Mesendoderm (in vitro differentiated cells): ENCODE results near the gene PPP1R9A.

Source experiments
- DNase-seq: peaks from one replicate; pipeline ENCODE4 v3.0.0; 2013
- H2AK5ac ChIP-seq: 2 replicates; pipeline ENCODE4 v1.6.1; 2013; ENCODE audit warnings: low read length, inconsistent platforms
- H2BK120ac ChIP-seq: 2 replicates; pipeline ENCODE4 v1.6.1; 2013; ENCODE audit warnings: low read depth, mild to moderate bottlenecking, low read length, moderate library complexity, mixed read lengths
- H2BK15ac ChIP-seq: replicated peaks from 2 replicates; pipeline ENCODE4 v1.6.1; 2013; ENCODE audit warnings: low read depth, mild to moderate bottlenecking, moderate library complexity
- H2BK5ac ChIP-seq: 2 replicates; pipeline ENCODE4 v1.6.1; 2013; ENCODE audit warnings: low read length, inconsistent platforms
- H3K18ac ChIP-seq: 2 replicates; pipeline ENCODE4 v1.6.1; 2013; ENCODE audit warnings: mild to moderate bottlenecking, low read length, mixed read lengths
- H3K23ac ChIP-seq: one replicate; pipeline ENCODE4 v1.6.1; 2013; ENCODE audit warnings: low read length
- H3K27ac ChIP-seq: 2 replicates; pipeline ENCODE4 v1.5.1; 2013; ENCODE audit warnings: low read depth, mild to moderate bottlenecking, inconsistent platforms, low read length, moderate library complexity
- H3K27me3 ChIP-seq: 2 replicates; pipeline ENCODE4 v1.6.1; 2013; ENCODE audit warnings: low read length, control low read depth, mild to moderate bottlenecking, inconsistent platforms; ENCODE audit not compliant: insufficient read depth, poor library complexity
- H3K36me3 ChIP-seq: 2 replicates; pipeline ENCODE4 v1.6.1; 2013; ENCODE audit warnings: low read length, inconsistent platforms; ENCODE audit not compliant: control insufficient read depth, insufficient read depth
- H3K4ac ChIP-seq: one replicate; pipeline ENCODE4 v1.6.1; 2013; ENCODE audit warnings: low read depth, mild to moderate bottlenecking, low read length, moderate library complexity
- H3K4me1 ChIP-seq: 2 replicates; pipeline ENCODE4 v1.6.1; 2013; ENCODE audit warnings: low read depth, low read length, inconsistent platforms; ENCODE audit not compliant: control insufficient read depth
- H3K4me2 ChIP-seq: 2 replicates; pipeline ENCODE4 v1.6.1; 2013; ENCODE audit warnings: low read length
- H3K4me3 ChIP-seq: 2 replicates; pipeline ENCODE4 v1.5.1; 2013; ENCODE audit warnings: mild to moderate bottlenecking, low read length
- H3K56ac ChIP-seq: one replicate; pipeline ENCODE4 v1.6.1; 2013; ENCODE audit warnings: low read length
- H3K79me1 ChIP-seq: 2 replicates; pipeline ENCODE4 v1.6.1; 2013; ENCODE audit warnings: low read length, inconsistent platforms
- H3K79me2 ChIP-seq: 2 replicates; pipeline ENCODE4 v1.6.1; 2013; ENCODE audit warnings: mild to moderate bottlenecking, low read length; ENCODE audit not compliant: control insufficient read depth, insufficient read depth
- H3K9ac ChIP-seq: 2 replicates; pipeline ENCODE4 v1.6.1; 2013; ENCODE audit warnings: low read length, inconsistent platforms
- H4K5ac ChIP-seq: one replicate; pipeline ENCODE4 v1.6.1; 2013; ENCODE audit warnings: low read length
- H4K8ac ChIP-seq: one replicate; pipeline ENCODE4 v1.6.1; 2013; ENCODE audit warnings: low read depth, mild to moderate bottlenecking, control low read depth, low read length, moderate library complexity
- WGBS: extraction: QIAGEN DNeasy Blood & Tissue Kit; methylation state at CpG from one replicate; pipeline ENCODE4 v1.1.7; 2013; ENCODE audit warnings: low lambda C conversion rate, missing lambda C conversion rate; ENCODE audit not compliant: insufficient coverage; ENCODE audit errors: extremely low coverage; 5-methylcytosine and 5-hydroxymethylcytosine counted together

Gene PPP1R9A

DNA sequence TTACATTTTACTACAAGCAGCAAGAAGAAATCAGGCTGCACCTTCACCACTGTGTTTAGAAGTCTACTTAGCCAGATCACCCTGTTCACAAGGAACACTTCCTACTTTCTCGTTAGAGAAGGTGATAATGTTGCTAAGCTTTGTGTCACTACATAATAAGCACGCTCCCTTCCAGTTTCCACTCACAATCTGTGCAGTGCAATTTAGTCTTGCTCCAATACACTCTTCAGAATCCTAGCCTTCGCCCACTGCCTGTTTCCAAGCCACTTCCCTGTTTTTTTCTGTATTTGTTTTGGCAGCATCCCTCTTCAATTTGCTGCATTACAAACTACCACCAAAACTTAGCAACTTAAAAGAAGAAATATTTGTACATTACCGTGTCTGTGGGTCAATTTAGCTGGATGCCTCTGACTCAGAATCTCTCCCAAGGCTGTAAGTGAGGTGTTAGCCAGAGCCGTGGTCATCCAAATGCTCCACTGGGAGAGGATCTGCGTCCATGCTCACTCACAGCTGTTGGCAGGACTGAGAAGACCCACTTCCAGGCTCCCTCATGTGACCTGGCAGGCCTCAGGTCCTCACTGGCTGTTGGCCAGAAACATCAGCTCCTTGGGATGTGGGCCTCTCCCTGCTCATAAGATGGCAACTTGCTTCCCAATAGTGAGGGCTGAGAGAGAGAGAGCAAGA is 306.6 kb downstream of the PPP1R9A start:
- H4K8ac ChIP-seq: no peak overlapping the region
- no peak overlapping the region for H2BK120ac ChIP-seq
- H4K5ac ChIP-seq: no peak overlapping the region
- H3K23ac ChIP-seq: no peak overlapping the region
- H3K79me2 ChIP-seq: no peaks in the 10 kb centered on the region
- no peak overlapping the region for H3K18ac ChIP-seq
- H3K36me3 ChIP-seq: no peaks in the 10 kb centered on the region
- H2BK5ac ChIP-seq: no peak overlapping the region
- H3K4me3 ChIP-seq: no peak overlapping the region
- no CpG with 5 or more reads among the region's 6 CpGs for WGBS
- H3K4ac ChIP-seq: no peak overlapping the region
- H2AK5ac ChIP-seq: no peak overlapping the region
- H3K9ac ChIP-seq: no peak overlapping the region
- H3K4me1 ChIP-seq: no peaks in the 10 kb centered on the region
- H2BK15ac ChIP-seq: no peak overlapping the region
- H3K56ac ChIP-seq: no peak overlapping the region
- no peak for DNase-seq
- H3K27me3 ChIP-seq: no peaks in the 10 kb centered on the region
- no peak overlapping the region for H3K27ac ChIP-seq
- H3K79me1 ChIP-seq: no peaks in the 10 kb centered on the region
- no peak overlapping the region for H3K4me2 ChIP-seq

DNA sequence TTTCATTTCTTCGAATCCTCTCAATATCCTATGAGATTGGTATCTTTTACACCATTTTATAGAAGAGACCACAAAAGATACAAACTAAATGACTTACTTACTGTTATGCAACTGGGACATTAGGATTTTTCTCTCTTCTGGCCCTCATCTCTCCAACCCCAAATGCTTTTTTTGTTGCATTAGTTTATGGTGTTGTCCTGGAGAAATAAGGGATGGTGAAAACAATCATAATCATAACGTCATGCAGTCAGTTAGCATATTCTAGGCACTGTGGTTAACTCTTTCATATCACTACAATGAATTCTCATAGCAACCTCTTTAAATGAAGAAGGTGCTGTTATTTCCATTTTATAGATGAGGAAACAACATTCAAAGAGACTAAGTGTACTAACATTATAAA is 312.3 kb downstream of the PPP1R9A start:
- no peaks in the 10 kb centered on the region for H3K27me3 ChIP-seq
- no peak overlapping the region for H3K56ac ChIP-seq
- DNase-seq: no peak
- H3K18ac ChIP-seq: no peak overlapping the region
- H3K79me1 ChIP-seq: no peaks in the 10 kb centered on the region
- H4K8ac ChIP-seq: no peak overlapping the region
- H2BK15ac ChIP-seq: no peak overlapping the region
- H3K23ac ChIP-seq: no peak overlapping the region
- H3K9ac ChIP-seq: no peak overlapping the region
- no peak overlapping the region for H3K4me2 ChIP-seq
- WGBS: no CpG with 5 or more reads among the region's 2 CpGs
- H3K36me3 ChIP-seq: no peaks in the 10 kb centered on the region
- H2BK5ac ChIP-seq: no peak overlapping the region
- H4K5ac ChIP-seq: no peak overlapping the region
- H3K4ac ChIP-seq: no peak overlapping the region
- H3K79me2 ChIP-seq: no peaks in the 10 kb centered on the region
- no peaks in the 10 kb centered on the region for H3K4me1 ChIP-seq
- no peak overlapping the region for H3K27ac ChIP-seq
- no peak overlapping the region for H3K4me3 ChIP-seq
- H2AK5ac ChIP-seq: no peak overlapping the region
- H2BK120ac ChIP-seq: no peak overlapping the region

- no CpG with 5 or more reads among the region's 3 CpGs for WGBS
- Histone ChIP-seq H3K79me2 (no peaks in the 10 kb centered on the region), H3K27me3 (no peaks in the 10 kb centered on the region), H2BK15ac (no peak overlapping the region), H3K4me2 (no peak overlapping the region), H3K56ac (no peak overlapping the region), H3K9ac (no peak overlapping the region), H4K5ac (no peak overlapping the region), H2BK5ac (no peak overlapping the region), H3K23ac (no peak overlapping the region), H3K79me1 (no peaks in the 10 kb centered on the region), H3K27ac (no peak overlapping the region), H3K4me1 (no peaks in the 10 kb centered on the region), H3K18ac (no peak overlapping the region), H3K36me3 (no peaks in the 10 kb centered on the region), H2AK5ac (no peak overlapping the region), H3K4ac (no peak overlapping the region), H3K4me3 (no peak overlapping the region), H4K8ac (no peak overlapping the region), H2BK120ac (no peak overlapping the region)
- DNase-seq: no peak
Measured at GRCh38 chr7:95220328-95220727, 312.9 kb downstream of the PPP1R9A start.

GRCh38 chr7:95225301-95225700 is 317.9 kb downstream of the PPP1R9A start:
- no peaks in the 10 kb centered on the region for H3K79me2 ChIP-seq
- H3K36me3 ChIP-seq: no peaks in the 10 kb centered on the region
- no peak overlapping the region for H4K8ac ChIP-seq
- no peaks in the 10 kb centered on the region for H3K79me1 ChIP-seq
- H3K4me1 ChIP-seq: no peaks in the 10 kb centered on the region
- no peak overlapping the region for H4K5ac ChIP-seq
- no peaks in the 10 kb centered on the region for H3K27me3 ChIP-seq
- H3K4ac ChIP-seq: no peak overlapping the region
- no peak overlapping the region for H3K4me2 ChIP-seq
- H3K18ac ChIP-seq: no peak overlapping the region
- no peak overlapping the region for H3K23ac ChIP-seq
- H3K4me3 ChIP-seq: no peak overlapping the region
- no peak for DNase-seq
- no peak overlapping the region for H2BK120ac ChIP-seq
- no peak overlapping the region for H3K27ac ChIP-seq
- H3K9ac ChIP-seq: no peak overlapping the region
- no peak overlapping the region for H3K56ac ChIP-seq
- H2AK5ac ChIP-seq: no peak overlapping the region
- WGBS: no CpG with 5 or more reads among the region's 2 CpGs
- no peak overlapping the region for H2BK15ac ChIP-seq
- no peak overlapping the region for H2BK5ac ChIP-seq

DNA sequence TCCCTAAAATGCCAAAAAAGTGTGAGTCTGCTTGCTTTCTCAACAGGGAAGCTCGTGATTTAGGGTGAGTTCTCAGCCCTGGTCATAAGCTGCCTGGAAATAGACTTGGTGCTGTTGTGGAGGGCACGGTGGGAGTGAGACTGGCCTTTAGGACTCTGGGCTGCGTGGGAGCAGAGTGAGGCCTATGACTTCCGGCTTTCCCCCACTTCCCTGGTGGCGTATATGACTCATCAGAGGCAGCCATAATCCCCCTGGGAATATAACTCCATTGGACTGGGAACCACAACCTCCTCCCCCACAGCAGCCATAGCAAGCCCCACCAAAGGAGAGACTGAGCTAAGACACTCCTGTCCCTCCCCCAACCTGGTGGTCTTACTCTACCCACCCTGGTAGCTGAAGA is 321.9 kb downstream of the PPP1R9A start:
- no peak overlapping the region for H3K27ac ChIP-seq
- H2BK5ac ChIP-seq: no peak overlapping the region
- no peak overlapping the region for H3K4me2 ChIP-seq
- H2BK15ac ChIP-seq: no peak overlapping the region
- H3K4ac ChIP-seq: no peak overlapping the region
- H3K56ac ChIP-seq: no peak overlapping the region
- WGBS: no CpG with 5 or more reads among the region's 5 CpGs
- no peak overlapping the region for H2AK5ac ChIP-seq
- H2BK120ac ChIP-seq: no peak overlapping the region
- H3K4me3 ChIP-seq: no peak overlapping the region
- no peak overlapping the region for H3K23ac ChIP-seq
- H4K5ac ChIP-seq: no peak overlapping the region
- no peak for DNase-seq
- no peak overlapping the region for H3K18ac ChIP-seq
- H3K36me3 ChIP-seq: no peaks in the 10 kb centered on the region
- H4K8ac ChIP-seq: no peak overlapping the region
- no peaks in the 10 kb centered on the region for H3K79me2 ChIP-seq
- H3K79me1 ChIP-seq: no peaks in the 10 kb centered on the region
- H3K9ac ChIP-seq: no peak overlapping the region
- no peaks in the 10 kb centered on the region for H3K27me3 ChIP-seq
- H3K4me1 ChIP-seq: no peaks in the 10 kb centered on the region
